HG03095 (cell line): ENCODE measurements around the gene NCEH1.

Source experiments
- ATAC-seq: cut with Tn5 transposase; IDR thresholded peaks from one replicate; pipeline ENCODE4 v1.9.1; 2021; ENCODE audit warnings: moderate library complexity; ENCODE audit not compliant: unreplicated experiment

NCEH1 gene

DNA sequence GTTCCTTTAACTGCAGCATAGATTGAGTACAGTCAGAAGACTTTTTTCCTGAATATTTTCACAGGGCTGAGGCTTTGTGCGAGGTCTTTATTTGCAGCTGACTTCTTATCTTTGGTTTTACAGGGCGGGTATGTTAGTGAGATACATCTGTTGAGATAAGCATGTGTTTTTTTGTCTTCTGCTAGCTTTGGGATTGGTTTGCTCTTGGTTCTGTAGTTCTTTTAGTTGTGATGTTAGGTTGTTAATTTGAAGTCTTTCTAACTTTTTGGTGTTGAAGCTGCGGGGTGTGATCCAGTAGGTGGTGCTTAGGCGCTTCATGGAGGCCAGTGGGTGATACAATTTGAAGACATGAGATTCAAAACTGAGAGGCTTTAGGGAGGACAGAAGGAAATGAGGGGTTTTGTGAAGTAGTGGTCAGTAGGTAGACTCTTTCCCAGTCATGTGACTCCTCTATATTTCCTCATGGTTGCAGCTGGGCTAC, 119.7 kb downstream of the NCEH1 start:
- ATAC-seq, result no peak

DNA sequence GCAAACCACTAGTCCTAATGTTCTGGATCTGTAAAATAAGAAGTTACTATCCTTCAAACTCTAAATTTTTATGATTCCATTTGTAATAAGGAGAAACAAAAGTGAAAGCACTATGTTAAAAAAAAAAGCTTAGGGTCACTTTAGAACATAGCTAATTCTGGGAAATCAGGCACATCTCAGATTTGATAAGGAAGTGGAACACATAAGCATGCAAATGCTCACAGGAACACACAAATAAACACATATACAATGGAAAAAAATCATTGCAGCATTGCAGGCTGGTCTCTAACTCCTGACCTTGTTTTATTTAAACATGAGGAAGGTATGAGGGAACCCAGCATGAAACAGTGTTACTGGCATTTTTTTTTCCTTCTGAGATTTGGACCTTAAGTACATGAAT, 124.4 kb downstream of the NCEH1 start:
- no peak for ATAC-seq

DNA sequence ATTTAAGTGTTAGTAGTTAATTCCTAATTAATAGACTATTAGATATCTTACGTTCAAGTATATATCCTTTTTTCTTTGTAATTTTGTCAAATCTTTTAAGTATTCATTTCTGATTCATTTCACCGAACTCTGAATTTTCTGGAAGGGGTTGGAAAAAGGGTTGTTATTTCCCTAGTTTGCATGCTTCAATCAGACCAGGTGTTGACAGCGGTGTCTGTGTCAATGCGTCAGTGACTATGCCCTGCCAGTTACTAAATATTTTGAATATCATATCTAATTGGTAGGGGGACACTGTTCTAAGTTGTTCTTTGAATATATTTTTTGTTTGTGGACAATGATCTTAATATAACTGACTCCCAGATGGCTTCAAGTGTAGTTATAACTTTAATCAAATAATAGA, 124.9 kb downstream of the NCEH1 start:
- ATAC-seq, result no peak

DNA sequence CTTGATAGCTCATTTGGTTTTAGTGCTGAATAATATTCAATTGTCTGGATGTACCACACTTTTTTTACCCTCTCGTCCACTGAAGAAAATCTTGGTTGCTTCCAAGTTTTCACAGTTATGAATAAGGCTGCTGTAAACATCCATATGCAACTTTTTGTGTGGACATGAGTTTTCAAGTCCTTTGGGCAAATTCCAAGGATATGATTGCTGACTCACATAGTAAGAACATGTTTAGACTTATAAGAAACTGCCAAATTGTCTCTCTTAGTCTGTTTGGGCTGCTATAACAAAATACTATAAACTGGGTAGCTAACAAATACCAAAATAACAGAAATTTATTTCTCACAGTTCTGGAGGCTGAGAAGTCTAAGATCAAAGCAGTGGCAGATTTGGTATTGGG, 128.2 kb downstream of the NCEH1 start:
- ATAC-seq, result no peak

DNA sequence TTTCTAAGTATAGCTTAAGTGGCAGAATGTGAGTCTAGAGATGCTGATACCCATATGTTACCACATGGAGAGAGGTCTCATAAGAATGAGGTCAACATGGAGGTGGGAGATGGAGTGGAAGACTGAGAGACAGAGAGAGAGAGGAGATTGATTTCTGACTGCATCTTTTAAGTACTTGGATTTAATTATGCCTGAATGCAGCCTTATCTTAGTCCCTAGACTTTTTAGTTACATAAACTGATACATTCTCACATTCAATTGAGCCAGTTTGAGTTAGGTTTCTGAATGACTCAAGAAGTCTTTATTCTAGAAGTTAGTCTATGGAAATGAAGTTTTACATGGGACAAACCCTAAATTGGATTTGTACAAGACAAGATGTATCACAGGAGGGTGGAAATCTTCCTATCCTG, 129.1 kb downstream of the NCEH1 start:
- ATAC-seq, result no peak

DNA sequence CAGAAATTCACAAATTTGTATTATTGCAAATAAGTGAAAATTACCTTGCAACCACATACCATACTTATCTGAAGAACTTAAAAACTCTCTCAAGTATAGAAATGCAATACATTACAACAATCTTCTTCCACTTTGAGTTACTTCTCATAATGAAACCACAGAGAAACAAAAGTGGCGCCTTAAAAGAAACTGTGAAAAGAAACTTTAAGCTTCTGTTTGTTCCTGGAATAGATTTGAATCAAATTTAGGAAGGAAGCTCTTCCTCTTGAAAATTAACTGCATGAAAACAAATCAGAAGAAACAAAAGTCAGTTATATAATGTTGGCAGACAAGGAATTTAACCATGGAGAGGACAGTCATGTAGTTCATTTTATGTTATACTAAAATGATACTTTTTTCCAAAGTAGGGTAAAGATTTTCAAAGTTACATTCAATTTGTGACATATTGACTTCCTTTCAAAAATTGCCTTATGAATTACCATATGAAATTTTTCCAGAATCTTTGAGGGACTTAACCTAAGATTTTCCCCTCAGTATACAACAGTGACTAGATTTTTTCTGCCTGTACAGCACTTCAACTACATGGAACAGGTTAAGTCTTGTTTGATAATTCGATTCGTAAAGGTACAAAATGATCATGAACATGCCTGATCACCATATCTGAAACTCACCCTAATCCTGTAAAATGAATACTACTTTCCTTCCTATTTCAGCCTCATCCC, 130.0 kb downstream of the NCEH1 start:
- peak; percentile 93 for ATAC-seq
